NCI-H526 treated with DMSO at 0.1 percent for 48 hours (cell line): ENCODE data around the gene KRTAP4-7.
"Not testable (repeated sequence)": the region's sequence is repeated elsewhere in the genome, so short reads cannot be mapped to it uniquely, and the experiment has no call there.

Experiments used
- DNase-seq: peaks from one replicate; lab custom pipeline; 2025; lab: John Stamatoyannopoulos, UW

KRTAP4-7 gene

DNA sequence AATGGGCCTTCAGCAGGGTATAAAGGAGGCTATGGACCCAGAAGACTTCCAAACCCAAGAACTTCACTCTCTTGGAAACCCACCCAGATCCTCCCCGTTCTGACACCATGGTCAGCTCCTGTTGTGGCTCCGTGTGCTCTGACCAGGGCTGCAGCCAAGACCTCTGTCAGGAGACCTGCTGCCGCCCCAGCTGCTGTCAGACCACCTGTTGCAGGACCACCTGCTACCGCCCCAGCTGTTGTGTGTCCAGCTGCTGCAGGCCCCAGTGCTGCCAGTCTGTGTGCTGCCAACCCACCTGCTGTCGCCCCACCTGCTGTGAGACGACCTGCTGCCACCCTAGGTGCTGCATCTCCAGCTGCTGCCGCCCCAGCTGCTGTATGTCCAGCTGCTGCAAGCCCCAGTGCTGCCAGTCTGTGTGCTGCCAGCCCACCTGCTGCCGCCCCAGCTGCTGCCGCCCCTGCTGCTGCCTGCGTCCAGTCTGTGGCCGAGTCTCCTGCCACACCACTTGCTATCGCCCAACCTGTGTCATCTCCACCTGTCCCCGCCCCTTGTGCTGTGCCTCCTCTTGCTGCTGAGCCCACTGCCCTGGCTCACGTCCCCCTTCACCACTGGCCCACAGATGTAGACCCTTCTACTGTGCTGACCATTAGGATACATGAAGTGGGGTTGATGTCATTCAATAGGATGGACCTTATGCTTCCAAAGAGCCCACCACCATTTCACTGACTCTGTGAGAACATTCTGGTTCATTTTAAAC is at the start of gene KRTAP4-7:
KRTAP4-7 (plus strand) TSS at position 51 of the 757 bp plus-strand sequence; CDS start at position 108, 57 bp downstream.
- not testable (repeated sequence) for DNase-seq

GRCh38 chr17:41034346-41034935 is 49.5 kb upstream of the KRTAP4-7 start, which contains the start of gene KRTAP1-3:
Gene KRTAP1-3, minus strand, starts transcription at chr17:41034874. Its CDS starts 53 bp downstream, at chr17:41034821.
- not testable (repeated sequence) for DNase-seq

- DNase-seq = no peak
Observed at GRCh38 chr17:41037853-41038350, 46.0 kb upstream of the KRTAP4-7 start.

DNA sequence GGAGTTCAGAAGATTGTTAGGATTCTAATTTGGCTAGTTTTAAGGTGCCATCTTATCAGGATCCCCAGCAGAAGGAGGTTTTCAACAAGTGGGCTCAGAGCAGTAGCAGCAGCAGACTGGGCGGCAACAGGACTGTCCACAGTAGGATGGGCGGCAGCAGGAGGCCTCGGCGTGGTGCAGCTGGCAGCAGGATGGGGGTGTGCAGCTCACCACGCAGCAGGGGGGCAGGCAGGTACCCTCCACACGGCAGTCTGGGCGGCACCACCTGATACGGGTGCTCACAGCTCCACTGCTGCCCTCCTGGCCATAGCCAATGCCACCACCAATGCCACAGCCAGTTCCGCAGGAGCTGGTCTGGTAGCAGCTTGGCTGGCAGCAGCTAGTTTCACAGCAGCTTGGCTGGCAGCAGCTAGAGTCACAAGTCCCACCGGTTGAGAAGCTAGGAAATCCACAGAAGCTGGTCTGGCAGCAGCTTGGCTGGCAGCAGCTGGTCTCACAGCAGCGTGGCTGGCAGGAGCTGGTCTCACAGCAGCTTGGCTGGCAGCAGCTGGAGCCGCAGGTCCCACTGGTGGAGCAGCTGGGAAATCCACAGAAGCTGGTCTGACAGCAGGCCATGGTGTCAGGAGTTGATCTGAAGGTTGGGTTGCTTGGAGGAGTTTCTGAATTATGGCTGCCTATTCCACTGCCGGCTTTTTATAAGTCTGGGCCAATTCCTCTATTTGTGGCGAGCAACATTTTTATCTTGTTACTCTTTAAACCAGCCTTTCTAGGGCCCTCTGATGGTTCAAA is 43.0 kb upstream of the KRTAP4-7 start, which contains the start of gene KRTAP1-1:
KRTAP1-1 (minus strand) TSS at position 668 of the 789 bp plus-strand sequence; CDS start at position 615, 53 bp downstream.
- not testable (repeated sequence) for DNase-seq

DNA sequence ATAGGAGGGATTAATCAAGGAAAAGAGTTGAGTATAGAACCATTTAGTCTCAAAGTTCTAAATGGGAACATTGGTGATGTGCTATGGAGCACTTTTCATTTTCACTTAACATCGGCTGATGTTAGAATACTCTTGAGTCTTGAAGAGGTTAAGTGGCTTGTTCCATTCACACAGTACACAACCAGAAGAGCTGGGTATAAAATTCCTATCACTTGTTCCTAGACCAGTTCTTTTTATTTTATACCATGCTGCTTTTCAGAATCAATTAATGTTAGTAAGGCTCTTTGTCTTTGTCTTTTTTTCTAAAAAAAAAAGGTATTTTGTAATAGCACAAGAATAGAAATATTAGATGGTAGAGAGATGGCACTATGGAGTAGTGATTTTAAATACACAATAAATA is 41.0 kb upstream of the KRTAP4-7 start:
- DNase-seq = no peak

GRCh38 chr17:41046735-41047465 is 37.0 kb upstream of the KRTAP4-7 start, which contains the start of gene KRTAP2-1:
Gene KRTAP2-1, minus strand, starts transcription at chr17:41047316. Its CDS starts 49 bp downstream, at chr17:41047267.
- DNase-seq = not testable (repeated sequence)

GRCh38 chr17:41048441-41048840 is 35.5 kb upstream of the KRTAP4-7 start:
- DNase-seq = no peak

GRCh38 chr17:41049110-41049509 is 34.8 kb upstream of the KRTAP4-7 start:
- no peak for DNase-seq

- DNase-seq = peak; percentile 38
Observed at GRCh38 chr17:41052566-41052965, 31.4 kb upstream of the KRTAP4-7 start.

GRCh38 chr17:41054025-41054424 is 29.9 kb upstream of the KRTAP4-7 start:
- DNase-seq = no peak

DNA sequence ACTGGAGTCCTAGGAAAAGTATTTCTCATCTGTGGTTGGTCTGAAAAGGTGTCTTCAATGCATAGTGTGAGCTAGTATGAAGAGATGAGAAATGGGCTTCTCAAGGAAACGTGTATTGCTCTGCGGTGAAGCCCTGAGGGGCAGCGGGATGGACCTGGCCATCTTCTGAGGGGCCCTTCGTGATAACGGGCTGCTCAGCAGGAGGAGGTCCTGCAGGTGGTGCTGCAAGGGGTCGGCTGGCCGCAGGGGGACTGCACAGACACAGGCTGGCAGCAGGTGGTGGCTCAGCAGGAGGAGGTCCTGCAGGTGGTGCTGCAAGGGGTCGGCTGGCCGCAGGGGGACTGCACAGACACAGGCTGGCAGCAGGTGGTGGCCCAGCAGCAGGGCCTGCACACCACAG is 29.4 kb upstream of the KRTAP4-7 start:
- DNase-seq = not testable (repeated sequence)

- not testable (repeated sequence) for DNase-seq
Observed at GRCh38 chr17:41055130-41055529, 28.8 kb upstream of the KRTAP4-7 start, which contains the start of gene KRTAP2-2. Gene KRTAP2-2, minus strand, starts transcription at chr17:41055230. Its CDS starts 19 bp downstream, at chr17:41055211.

DNA sequence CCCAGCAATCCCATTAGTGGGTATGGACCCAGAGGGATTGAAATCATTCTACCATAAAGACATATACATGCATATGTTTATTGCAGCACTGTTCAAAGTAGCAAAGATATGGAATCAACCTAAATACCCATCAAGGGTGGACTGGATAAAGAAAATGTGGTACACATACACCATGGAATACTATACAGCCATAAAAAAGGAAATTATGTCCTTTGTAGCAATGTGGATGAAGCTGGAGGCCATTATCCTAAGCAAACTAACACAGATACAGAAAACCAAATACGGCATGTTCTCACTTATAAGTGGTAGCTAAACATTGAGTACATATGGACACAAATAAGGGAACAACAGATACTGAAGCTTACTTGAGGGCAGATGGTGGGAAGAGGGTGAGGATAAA is 26.4 kb upstream of the KRTAP4-7 start:
- no peak for DNase-seq

DNA sequence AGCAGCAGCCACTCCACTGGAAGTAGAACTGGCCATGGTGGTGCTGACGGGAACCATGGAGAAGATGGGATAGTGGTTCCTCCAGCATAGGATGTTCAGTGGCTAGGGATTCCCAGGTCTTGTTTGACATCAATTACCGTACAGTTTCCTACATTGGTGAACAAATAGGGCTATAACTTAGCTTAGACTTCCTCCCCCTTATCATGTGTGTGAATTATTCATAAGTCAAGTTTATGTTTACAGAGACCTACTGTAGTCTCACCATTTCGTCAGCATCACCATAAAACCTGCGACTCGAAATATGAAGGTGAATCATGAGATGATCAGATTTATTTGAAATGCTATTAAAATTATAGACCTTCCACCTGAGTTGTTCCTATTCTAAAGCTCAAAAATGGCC is 25.2 kb upstream of the KRTAP4-7 start:
- no peak for DNase-seq

DNA sequence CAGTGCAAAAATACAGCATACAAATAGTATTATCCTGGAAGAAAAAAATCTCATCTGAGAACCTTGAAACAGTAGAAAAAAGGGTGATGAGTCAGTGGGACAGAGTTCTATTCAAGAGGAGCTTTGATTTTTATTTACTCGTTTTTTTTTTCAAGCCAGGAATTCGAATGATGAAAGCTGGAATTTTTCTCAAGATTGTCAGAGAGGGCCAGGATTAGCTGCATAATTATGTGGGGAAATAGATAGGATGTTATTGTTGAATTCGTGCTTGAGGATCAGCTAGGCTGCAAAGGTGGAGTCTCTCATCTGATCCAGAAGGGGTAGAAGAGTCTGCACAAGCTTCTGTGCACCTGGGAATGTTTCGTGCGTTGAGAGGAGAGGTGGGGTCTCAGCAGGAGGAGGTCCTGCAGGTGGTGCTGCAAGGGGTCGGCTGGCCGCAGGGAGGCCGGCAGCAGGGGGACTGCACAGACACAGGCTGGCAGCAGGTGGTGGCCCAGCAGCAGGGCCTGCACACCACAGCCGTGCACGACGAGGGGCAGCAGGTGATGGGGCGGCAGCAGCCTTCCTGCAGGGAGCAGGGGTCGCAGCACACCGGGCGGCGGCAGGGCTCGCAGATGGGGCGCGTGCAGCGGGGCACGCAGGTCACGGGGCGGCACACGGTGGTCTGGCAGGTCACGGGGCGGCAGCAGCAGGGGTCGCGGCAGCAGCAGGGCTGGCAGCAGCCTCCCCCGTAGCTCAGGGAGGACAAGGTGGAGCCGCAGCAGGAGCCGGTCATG is 24.5 kb upstream of the KRTAP4-7 start:
- not testable (repeated sequence) for DNase-seq

DNA sequence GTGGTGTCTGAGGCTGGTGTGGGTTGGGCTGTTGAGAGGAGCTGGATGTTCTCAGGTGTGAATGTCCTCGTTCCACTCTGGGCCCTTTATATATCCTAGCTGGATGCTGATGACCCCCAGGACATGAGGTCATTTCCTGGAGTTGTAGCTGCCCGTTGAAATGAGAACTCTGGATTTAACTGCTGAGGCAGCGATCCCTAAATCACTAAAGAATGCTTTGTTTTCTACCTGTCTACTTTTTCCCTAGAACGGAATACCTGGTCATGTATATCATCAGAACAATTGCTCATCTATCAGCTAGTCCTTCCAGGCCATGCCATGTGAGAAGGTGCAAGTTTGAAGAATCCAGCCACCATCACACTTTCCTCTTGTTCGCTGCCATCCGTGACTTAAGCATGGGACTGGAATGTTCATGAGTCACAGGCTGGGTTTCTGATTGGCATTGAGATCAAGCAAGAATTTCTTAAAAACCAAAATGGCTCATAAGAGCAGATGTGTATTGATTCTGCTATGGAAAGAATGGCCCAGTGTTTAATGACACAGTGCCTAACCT is 23.8 kb upstream of the KRTAP4-7 start, which contains the start of gene KRTAP2-3:
KRTAP2-3 (minus strand) TSS at position 63 of the 553 bp plus-strand sequence. CDS start 64 bp downstream, outside the sequence.
- DNase-seq = no peak

GRCh38 chr17:41061964-41062363 is 22.0 kb upstream of the KRTAP4-7 start:
- DNase-seq = no peak

DNA sequence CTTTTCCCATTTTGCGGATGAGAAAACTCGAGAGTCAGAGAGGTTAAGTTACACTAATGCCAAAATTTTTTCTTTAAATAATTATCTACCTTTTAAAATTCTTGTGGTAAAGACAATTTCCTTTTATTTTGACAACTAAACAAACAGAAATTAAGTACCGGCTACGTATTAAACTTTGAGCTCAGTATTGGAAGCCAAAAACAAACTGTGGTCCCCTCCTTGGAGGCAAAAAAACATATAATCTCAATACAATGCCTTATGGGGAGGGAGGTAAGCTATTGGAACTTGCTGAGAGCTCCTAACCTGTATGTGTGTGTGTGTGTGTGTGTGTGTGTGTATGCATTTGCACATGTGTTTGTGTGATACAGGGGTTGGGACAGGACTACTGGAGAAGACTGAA is 20.5 kb upstream of the KRTAP4-7 start:
- DNase-seq = no peak

DNA sequence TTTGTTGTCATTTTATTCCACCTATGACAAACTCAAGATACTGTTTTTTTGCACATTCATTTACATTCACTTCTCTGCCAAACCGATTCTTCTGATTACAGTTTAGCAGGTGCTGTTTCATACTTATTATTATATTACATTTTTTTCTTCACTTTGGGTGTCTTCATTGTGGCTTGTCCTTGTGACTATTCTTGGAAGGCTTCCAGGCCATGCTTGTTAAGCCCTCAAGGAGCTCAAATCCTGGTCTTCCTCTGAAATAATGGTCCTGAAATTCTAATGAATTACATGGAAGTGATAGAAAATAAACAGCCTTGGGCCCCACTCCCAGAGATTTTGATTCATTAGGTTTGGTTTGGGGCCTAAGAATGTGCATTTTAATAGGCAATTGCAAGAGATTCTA is 19.6 kb upstream of the KRTAP4-7 start:
- no peak for DNase-seq
